A549 (cell line): ENCODE results near the gene ANKRD1. TPM values are rescaled to one million over a fixed set of nuclear protein-coding genes. Genes with fewer than 3 reads are reported as not detected.
A peak's percentile ranks its signal among the peaks of the same experiment; 100 is the strongest.

Experiments
- ATAC-seq, 2 experiments: fragments of 200-7000 bp in 1 of 2; fragments of >200 bp in 1 of 2; cut with Nextera tagmentation in 1 of 2; cut with Tn5 transposase in 1 of 2; 3 replicates each; pipeline versions ENCODE4 v1.8.0 to v1.9.1; 2018 to 2020; ENCODE audit warnings: mild to moderate bottlenecking in 1 of 2, moderate library complexity in 1 of 2
- CTCF ChIA-PET: fragments of 300-600 bp; sonication (Branson Sonifier 250); formaldehyde crosslinking; extraction: SDS; loops from one replicate; lab custom pipeline; 2021; ENCODE audit warnings: antibody characterized with exemption, inconsistent platforms; lab: Yijun Ruan, JAX
- POLR2A ChIA-PET: fragments of 350-600 bp; formaldehyde crosslinking; extraction: SDS; loops from one replicate; lab custom pipeline; 2021; ENCODE audit warnings: antibody characterized with exemption, inconsistent platforms; lab: Yijun Ruan, JAX
- DNase-seq, 2 experiments: peaks; one replicate each; pipeline versions ENCODE4 v3.0.0 to v3.0.0-alpha.2; 2011 to 2016; ENCODE audit warnings: low read depth in 1 of 2, low spot score in 1 of 2
- FAIRE-seq: peaks from 2 replicates; lab custom pipeline; 2011; peaks lifted over from hg19 to GRCh38; lab: Jason Lieb, UNC
- H3K27ac ChIP-seq, 2 experiments: fragments of >200 bp; sonication (Bioruptor Twin); formaldehyde crosslinking; 3 replicates each; pipeline ENCODE4 v1.5.1; 2016 to 2017
- H3K4me1 ChIP-seq: fragments of >200 bp; sonication (Bioruptor Twin); formaldehyde crosslinking; 3 replicates; pipeline ENCODE4 v1.6.1; 2016
- H3K4me2 ChIP-seq: fragments of >200 bp; sonication (Bioruptor Twin); formaldehyde crosslinking; 3 replicates; pipeline ENCODE4 v1.6.1; 2016
- H3K4me3 ChIP-seq: fragments of >200 bp; sonication (Bioruptor Twin); formaldehyde crosslinking; 3 replicates; pipeline ENCODE4 v1.5.1; 2016
- H3K9me3 ChIP-seq: fragments of >200 bp; sonication (Bioruptor Twin); formaldehyde crosslinking; 3 replicates; pipeline ENCODE4 v1.6.1; 2016
- BCL3 ChIP-seq: fragments of >200 bp; sonication (Bioruptor Twin); formaldehyde crosslinking; IDR thresholded peaks from 3 replicates; pipeline ENCODE4 v1.6.1; 2016
- CBX2 ChIP-seq: fragments of 200-600 bp; sonication (generic); IDR thresholded peaks from 2 replicates; pipeline ENCODE4 v1.6.1; 2016; ENCODE audit warnings: low read depth, mild to moderate bottlenecking, borderline replicate concordance
- ELK1 ChIP-seq: fragments of 150-350 bp; IDR thresholded peaks from 2 replicates; pipeline ENCODE4 v1.6.1; 2014; ENCODE audit warnings: low read depth, mild to moderate bottlenecking, low read length
- FOSL2 ChIP-seq, 2 experiments: fragments of 450-650 bp in 1 of 2; fragments of >200 bp in 1 of 2; sonication (Bioruptor Twin) in 1 of 2; formaldehyde crosslinking; IDR thresholded peaks; 2 replicates each; pipeline versions ENCODE4 v1.5.0 to v1.6.1; 2016 to 2020; ENCODE audit warnings: mild to moderate bottlenecking in 1 of 2, moderate library complexity in 1 of 2
- HES2 ChIP-seq: fragments of >200 bp; sonication (Bioruptor Twin); formaldehyde crosslinking; IDR thresholded peaks from 2 replicates; pipeline ENCODE4 v1.6.1; 2016
- HOXA7 ChIP-seq: fragments of 250-450 bp; sonication (Bioruptor Pico); IDR thresholded peaks from 2 replicates; pipeline ENCODE4 v1.5.0; 2020; ENCODE audit warnings: mild to moderate bottlenecking, moderate library complexity
- HOXB5 ChIP-seq: fragments of 250-450 bp; sonication (Bioruptor Pico); IDR thresholded peaks from 2 replicates; pipeline ENCODE4 v1.5.0; 2020; ENCODE audit warnings: mild to moderate bottlenecking, moderate library complexity
- JUNB ChIP-seq: fragments of >200 bp; sonication (Bioruptor Twin); formaldehyde crosslinking; IDR thresholded peaks from 2 replicates; pipeline ENCODE4 v1.6.1; 2016
- KDM5A ChIP-seq: fragments of 200-600 bp; sonication (generic); IDR thresholded peaks from 2 replicates; pipeline ENCODE4 v1.6.1; 2016; ENCODE audit warnings: antibody characterized with exemption, mild to moderate bottlenecking
- MYC ChIP-seq: IDR thresholded peaks from 2 replicates; pipeline ENCODE4 v1.6.1; 2012; ENCODE audit warnings: mild to moderate bottlenecking, inconsistent platforms, low read length, improper control_type of control experiment, borderline replicate concordance
- NFE2L2 ChIP-seq: fragments of 150-350 bp; conservative IDR thresholded peaks from 2 replicates; pipeline ENCODE4 v1.6.1; 2014; ENCODE audit warnings: low read length
- NR3C1 ChIP-seq: fragments of >200 bp; sonication (Bioruptor Twin); formaldehyde crosslinking; IDR thresholded peaks from 3 replicates; pipeline ENCODE4 v1.6.1; 2017
- RCOR1 ChIP-seq: fragments of 150-350 bp; IDR thresholded peaks from 2 replicates; pipeline ENCODE4 v1.6.1; 2014; ENCODE audit warnings: antibody characterized with exemption, low read length, low read depth
- RNF2 ChIP-seq: fragments of 200-600 bp; sonication (generic); IDR thresholded peaks from 2 replicates; pipeline ENCODE4 v1.6.1; 2016; ENCODE audit warnings: low read depth, mild to moderate bottlenecking, antibody characterized with exemption, moderate library complexity, borderline replicate concordance
- SMC3 ChIP-seq: fragments of >200 bp; sonication (Bioruptor Twin); formaldehyde crosslinking; IDR thresholded peaks from 3 replicates; pipeline ENCODE4 v1.6.1; 2018; ENCODE audit warnings: inconsistent platforms
- TFCP2L1 ChIP-seq: fragments of 250-450 bp; sonication (Bioruptor Pico); IDR thresholded peaks from 2 replicates; pipeline ENCODE4 v1.5.0; 2021; ENCODE audit warnings: mild to moderate bottlenecking
- ZFP36 ChIP-seq: fragments of 450-650 bp; IDR thresholded peaks from 2 replicates; pipeline ENCODE4 v1.6.1; 2014; ENCODE audit warnings: borderline replicate concordance; ENCODE audit not compliant: partially characterized antibody
- ZNF302 ChIP-seq: fragments of 250-450 bp; sonication (Bioruptor Pico); IDR thresholded peaks from 2 replicates; pipeline ENCODE4 v1.9.0; 2021; ENCODE audit warnings: inconsistent platforms, mild to moderate bottlenecking, moderate library complexity
- ZSCAN20 ChIP-seq: fragments of 250-450 bp; sonication (Bioruptor Pico); IDR thresholded peaks from 2 replicates; pipeline ENCODE4 v1.8.0; 2022; ENCODE audit warnings: mild to moderate bottlenecking, moderate library complexity
- WGBS: methylation state at CpG from one replicate; pipeline ENCODE4 v1.1.6; 2017; ENCODE audit errors: missing lambda C conversion rate; 5-methylcytosine and 5-hydroxymethylcytosine counted together
- polyA plus RNA-seq, 4 experiments: library from polyadenylated mRNA; depleted of rRNA in 3 of 4; stranded (reverse); fragments of >200 nt; fragmentation: RNase III in 1 of 4; extraction: RNeasy Plus Mini Kit Qiagen cat#74134 plus additional on column Dnase treatment in 1 of 4; gene quantifications; 2 replicates in 3 of 4; 3 replicates in 1 of 4; pipeline ENCODE4 v1.2.3, GENCODE V29; 2011 to 2017
- TF ChIP-seq, protein P1 (sequence below): fragments of >200 bp; sonication (Bioruptor Twin); formaldehyde crosslinking; IDR thresholded peaks from 3 replicates; pipeline ENCODE4 v1.5.1; 2016
- TF ChIP-seq, protein P2 (sequence below): fragments of 200-600 bp; sonication (generic); IDR thresholded peaks from 2 replicates; pipeline ENCODE4 v1.6.1; 2016; ENCODE audit warnings: antibody characterized with exemption, mild to moderate bottlenecking, moderate library complexity

ANKRD1 gene
- polyA plus RNA-seq, 2 of the 4 experiments (the other 2 are of a cell fraction), result 10.7 to 17.1 TPM

- TF ChIP-seq, protein P1, sequence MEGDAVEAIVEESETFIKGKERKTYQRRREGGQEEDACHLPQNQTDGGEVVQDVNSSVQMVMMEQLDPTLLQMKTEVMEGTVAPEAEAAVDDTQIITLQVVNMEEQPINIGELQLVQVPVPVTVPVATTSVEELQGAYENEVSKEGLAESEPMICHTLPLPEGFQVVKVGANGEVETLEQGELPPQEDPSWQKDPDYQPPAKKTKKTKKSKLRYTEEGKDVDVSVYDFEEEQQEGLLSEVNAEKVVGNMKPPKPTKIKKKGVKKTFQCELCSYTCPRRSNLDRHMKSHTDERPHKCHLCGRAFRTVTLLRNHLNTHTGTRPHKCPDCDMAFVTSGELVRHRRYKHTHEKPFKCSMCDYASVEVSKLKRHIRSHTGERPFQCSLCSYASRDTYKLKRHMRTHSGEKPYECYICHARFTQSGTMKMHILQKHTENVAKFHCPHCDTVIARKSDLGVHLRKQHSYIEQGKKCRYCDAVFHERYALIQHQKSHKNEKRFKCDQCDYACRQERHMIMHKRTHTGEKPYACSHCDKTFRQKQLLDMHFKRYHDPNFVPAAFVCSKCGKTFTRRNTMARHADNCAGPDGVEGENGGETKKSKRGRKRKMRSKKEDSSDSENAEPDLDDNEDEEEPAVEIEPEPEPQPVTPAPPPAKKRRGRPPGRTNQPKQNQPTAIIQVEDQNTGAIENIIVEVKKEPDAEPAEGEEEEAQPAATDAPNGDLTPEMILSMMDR, result no peak
- TF ChIP-seq ZSCAN20 (CRISPR knock-in tag), result no peak
These were observed 39.5 kb upstream of the ANKRD1 start (continued) for GRCh38 chr10:90960355-90960814.

DNA sequence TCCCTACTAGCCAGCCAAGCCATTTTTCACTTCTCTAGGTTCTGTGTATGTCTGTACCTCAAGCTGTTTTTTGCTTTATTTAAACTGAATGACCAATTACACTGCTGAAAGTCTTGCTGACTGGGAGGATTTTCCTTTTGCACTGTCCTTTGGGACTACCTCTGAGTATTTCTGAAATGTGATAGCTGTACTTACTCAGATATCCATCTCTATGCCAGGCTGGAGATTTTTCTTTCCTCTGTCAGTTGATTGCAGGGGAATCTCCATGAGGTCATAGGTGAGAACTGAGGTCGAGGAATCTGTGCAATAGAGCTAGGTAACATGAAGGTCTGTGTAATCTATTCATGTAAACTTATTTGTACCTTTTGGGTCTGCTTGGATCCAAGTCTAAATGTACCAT, 38.9 kb upstream of the ANKRD1 start:
- CTCF ChIA-PET, result interaction anchor here (1.0 to 2.1 kb wide), 3 partner anchors 12 to 48 kb away, joined by 3 to 9 read pairs (median 4); no protein-coding TSS in a partner anchor
- DNase-seq (no peak), ATAC-seq (peak; percentile 9 to 23; a peak in 3 of 6 replicates), FAIRE-seq (no peak)
- POLR2A ChIA-PET, result no interaction called here
- 46% methylated on average over 1 of the region's 1 CpG for WGBS
- Histone ChIP-seq H3K4me2 (peak overlapping the region; percentile 42; the same call in 2 of the 3 replicates), H3K9me3 (no peaks in the 10 kb centered on the region; the same call in 2 of the 3 replicates), H3K27ac (peak overlapping the region; percentile 33 to 66; a peak in 3 of 6 replicates), H3K4me1 (peaks cover 24% of the 10 kb centered on the region), H3K4me3 (no peak overlapping the region)
- TF ChIP-seq ZFP36 (no peak), NR3C1 (no peak)

- Histone ChIP-seq H3K4me3 (no peak overlapping the region), H3K9me3 (no peaks in the 10 kb centered on the region; the same call in 2 of the 3 replicates), H3K4me2 (no peak overlapping the region), H3K4me1 (peaks cover 24% of the 10 kb centered on the region), H3K27ac (peak overlapping the region in 1 of 2 experiments; percentile 66; a peak in 1 of 6 replicates)
- CTCF ChIA-PET, result no interaction called here
- ATAC-seq (no peak), DNase-seq (no peak), FAIRE-seq (no peak)
- POLR2A ChIA-PET, result no interaction called here
- TF ChIP-seq SMC3 (no peak), BCL3 (no peak), KDM5A (no peak), CBX2 (no peak), FOSL2 (IDR thresholded peaks at IDR 0.05) (no peak), FOSL2 (CRISPR knock-in tag; IDR thresholded peaks at IDR 0.05) (peak; percentile 35; the same call in 1 of the 2 replicates)
- whole genome bisulfite sequencing, result 82% methylated on average over 6 of the region's 6 CpGs
These were observed 37.9 kb upstream of the ANKRD1 start for GRCh38 chr10:90958781-90959180.

DNA sequence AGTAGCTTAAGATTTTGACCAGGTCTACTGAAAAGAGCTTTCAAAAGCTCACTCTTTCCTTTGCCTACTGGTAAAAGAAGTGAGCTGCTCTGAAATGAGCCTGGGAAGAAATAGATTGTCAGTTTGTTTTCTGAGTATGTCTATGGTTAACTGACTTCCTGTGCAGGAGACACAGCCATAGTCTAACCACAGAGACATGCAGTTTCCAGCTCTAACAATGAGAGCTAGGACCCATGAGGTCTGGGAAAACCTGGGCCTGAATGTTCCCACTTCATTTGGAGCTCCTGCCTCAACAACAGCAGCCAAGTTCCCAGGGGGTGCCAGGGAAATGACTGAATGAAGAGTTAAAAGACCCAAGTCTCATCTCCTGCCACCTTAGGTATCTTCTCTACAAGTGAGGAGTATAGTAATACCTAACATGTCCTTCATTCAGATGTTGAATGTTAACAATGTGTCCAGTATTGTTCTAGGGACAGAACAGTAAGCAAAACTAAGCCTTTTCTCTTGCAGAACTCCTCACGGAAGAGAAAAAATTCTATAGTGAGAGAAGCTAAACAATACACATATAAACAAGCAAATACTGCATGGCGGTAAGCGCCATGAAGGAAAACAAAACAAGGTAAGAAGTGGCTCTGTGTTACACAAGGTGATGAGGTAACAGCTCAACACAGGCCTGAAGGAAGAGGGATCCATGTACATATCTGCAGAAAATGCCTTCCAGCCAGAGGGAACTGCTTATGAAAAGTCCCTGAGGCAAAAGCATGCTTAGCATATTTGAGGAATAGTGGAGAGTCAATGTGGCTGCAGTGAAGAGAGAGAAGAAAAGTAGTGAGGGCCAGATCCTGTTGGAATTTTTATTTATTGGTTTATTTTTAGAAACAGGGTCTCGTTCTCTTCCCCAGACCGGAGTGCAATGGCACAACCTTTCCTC, 26.4 kb upstream of the ANKRD1 start:
- DNase-seq (no peak), FAIRE-seq (no peak), ATAC-seq (no peak)
- H3K4me3 ChIP-seq, result no peak overlapping the region
- WGBS, result 86% methylated on average over 5 of the region's 5 CpGs
- POLR2A ChIA-PET, result no interaction called here
- H3K4me2 ChIP-seq, result no peak overlapping the region
- CTCF ChIA-PET, result interaction anchor here (0.7 to 1.7 kb wide), 4 partner anchors 13 to 63 kb away, joined by 3 to 5 read pairs (median 4); no protein-coding TSS in a partner anchor
- no peak overlapping the region for H3K27ac ChIP-seq
- no peaks in the 10 kb centered on the region for H3K4me1 ChIP-seq
- H3K9me3 ChIP-seq, result no peaks in the 10 kb centered on the region; the same call in 2 of the 3 replicates
- no peak for TF ChIP-seq ELK1
- TF ChIP-seq RCOR1, result no peak
- TF ChIP-seq RNF2, result no peak
- TF ChIP-seq JUNB, result no peak
- no peak for TF ChIP-seq NFE2L2
- no peak for TF ChIP-seq FOSL2 (IDR thresholded peaks at IDR 0.05)
- no peak for TF ChIP-seq FOSL2 (CRISPR knock-in tag; IDR thresholded peaks at IDR 0.05)
- TF ChIP-seq, protein P2, sequence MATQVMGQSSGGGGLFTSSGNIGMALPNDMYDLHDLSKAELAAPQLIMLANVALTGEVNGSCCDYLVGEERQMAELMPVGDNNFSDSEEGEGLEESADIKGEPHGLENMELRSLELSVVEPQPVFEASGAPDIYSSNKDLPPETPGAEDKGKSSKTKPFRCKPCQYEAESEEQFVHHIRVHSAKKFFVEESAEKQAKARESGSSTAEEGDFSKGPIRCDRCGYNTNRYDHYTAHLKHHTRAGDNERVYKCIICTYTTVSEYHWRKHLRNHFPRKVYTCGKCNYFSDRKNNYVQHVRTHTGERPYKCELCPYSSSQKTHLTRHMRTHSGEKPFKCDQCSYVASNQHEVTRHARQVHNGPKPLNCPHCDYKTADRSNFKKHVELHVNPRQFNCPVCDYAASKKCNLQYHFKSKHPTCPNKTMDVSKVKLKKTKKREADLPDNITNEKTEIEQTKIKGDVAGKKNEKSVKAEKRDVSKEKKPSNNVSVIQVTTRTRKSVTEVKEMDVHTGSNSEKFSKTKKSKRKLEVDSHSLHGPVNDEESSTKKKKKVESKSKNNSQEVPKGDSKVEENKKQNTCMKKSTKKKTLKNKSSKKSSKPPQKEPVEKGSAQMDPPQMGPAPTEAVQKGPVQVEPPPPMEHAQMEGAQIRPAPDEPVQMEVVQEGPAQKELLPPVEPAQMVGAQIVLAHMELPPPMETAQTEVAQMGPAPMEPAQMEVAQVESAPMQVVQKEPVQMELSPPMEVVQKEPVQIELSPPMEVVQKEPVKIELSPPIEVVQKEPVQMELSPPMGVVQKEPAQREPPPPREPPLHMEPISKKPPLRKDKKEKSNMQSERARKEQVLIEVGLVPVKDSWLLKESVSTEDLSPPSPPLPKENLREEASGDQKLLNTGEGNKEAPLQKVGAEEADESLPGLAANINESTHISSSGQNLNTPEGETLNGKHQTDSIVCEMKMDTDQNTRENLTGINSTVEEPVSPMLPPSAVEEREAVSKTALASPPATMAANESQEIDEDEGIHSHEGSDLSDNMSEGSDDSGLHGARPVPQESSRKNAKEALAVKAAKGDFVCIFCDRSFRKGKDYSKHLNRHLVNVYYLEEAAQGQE, result no peak
- TF ChIP-seq TFCP2L1 (CRISPR knock-in tag), result no peak
- no peak for TF ChIP-seq MYC
- no peak for TF ChIP-seq HOXB5 (CRISPR knock-in tag)
- no peak for TF ChIP-seq HOXA7 (CRISPR knock-in tag)
- no peak for TF ChIP-seq HES2
- no peak for TF ChIP-seq ZNF302
